Neural progenitor cell (in vitro differentiated cells): ENCODE results near the gene ZMAT5. TPM values are rescaled to one million over a fixed set of nuclear protein-coding genes. Genes with fewer than 3 reads are reported as not detected.

ENCODE experiments used
- DNase-seq: peaks from one replicate; pipeline ENCODE4 v3.0.0-alpha.2; 2016; ENCODE audit warnings: low spot score
- H2AFZ ChIP-seq: fragments of 200-600 bp; sonication (generic); replicated peaks from 2 replicates; pipeline ENCODE4 v1.6.1; 2016; ENCODE audit warnings: antibody characterized with exemption
- H3F3A ChIP-seq: fragments of 200-600 bp; sonication (generic); 2 replicates; pipeline ENCODE4 v1.6.1; 2016; ENCODE audit warnings: antibody characterized with exemption, low read depth
- H3K27ac ChIP-seq: fragments of 200-600 bp; sonication (generic); 2 replicates; pipeline ENCODE4 v1.5.1; 2016; ENCODE audit warnings: mild to moderate bottlenecking
- H3K27me3 ChIP-seq: fragments of 200-600 bp; sonication (generic); 2 replicates; pipeline ENCODE4 v1.6.1; 2016; ENCODE audit warnings: mild to moderate bottlenecking, moderate library complexity
- H3K36me3 ChIP-seq: fragments of 200-600 bp; sonication (generic); 2 replicates; pipeline ENCODE4 v1.5.1; 2016
- H3K4me1 ChIP-seq: fragments of 200-600 bp; sonication (generic); 2 replicates; pipeline ENCODE4 v1.6.1; 2016; ENCODE audit warnings: mixed run types
- H3K4me2 ChIP-seq: fragments of 200-600 bp; sonication (generic); 2 replicates; pipeline ENCODE4 v1.6.1; 2016
- H3K4me3 ChIP-seq: fragments of 200-600 bp; sonication (generic); 2 replicates; pipeline ENCODE4 v1.5.1; 2016
- H3K79me2 ChIP-seq: fragments of 200-600 bp; sonication (generic); 2 replicates; pipeline ENCODE4 v1.6.1; 2016; ENCODE audit warnings: low read depth
- H3K9ac ChIP-seq: fragments of 200-600 bp; sonication (generic); 2 replicates; pipeline ENCODE4 v1.6.1; 2016
- H3K9me3 ChIP-seq: fragments of 200-600 bp; sonication (generic); 2 replicates; pipeline ENCODE4 v1.5.1; 2016; ENCODE audit warnings: low read depth
- H4K20me1 ChIP-seq: fragments of 200-600 bp; sonication (generic); 2 replicates; pipeline ENCODE4 v1.6.1; 2016; ENCODE audit warnings: low read depth
- H3K27ac Mint-ChIP-seq: 3 replicates; pipeline ENCODE4 v1.8.0; 2021; ENCODE audit warnings: mixed read lengths
- H3K27me3 Mint-ChIP-seq: 2 replicates; pipeline ENCODE4 v1.8.0; 2022; ENCODE audit warnings: low read depth, mild to moderate bottlenecking, inconsistent platforms, moderate library complexity, mixed read lengths; ENCODE audit not compliant: insufficient read depth
- H3K36me3 Mint-ChIP-seq: 3 replicates; pipeline ENCODE4 v1.8.0; 2021; ENCODE audit warnings: mixed read lengths
- H3K4me1 Mint-ChIP-seq: 3 replicates; pipeline ENCODE4 v1.8.0; 2021; ENCODE audit warnings: mixed read lengths
- H3K4me3 Mint-ChIP-seq: 3 replicates; pipeline ENCODE4 v1.8.0; 2021; ENCODE audit warnings: mild to moderate bottlenecking, moderate library complexity, mixed read lengths
- H3K9me3 Mint-ChIP-seq: 3 replicates; pipeline ENCODE4 v1.8.0; 2020; ENCODE audit warnings: mixed read lengths
- EZH2 ChIP-seq: fragments of 200-600 bp; sonication (generic); IDR thresholded peaks from 2 replicates; pipeline ENCODE4 v1.6.1; 2017; ENCODE audit warnings: antibody characterized with exemption, mild to moderate bottlenecking, moderate library complexity
- EZH2phosphoT487 ChIP-seq: fragments of 200-600 bp; sonication (generic); IDR thresholded peaks from 2 replicates; pipeline ENCODE4 v1.6.1; 2017; ENCODE audit warnings: antibody characterized with exemption
- total RNA-seq: library from RNA; depleted of rRNA; stranded (reverse); fragments of >200 nt; gene quantifications from 2 replicates; pipeline ENCODE4 v1.2.3, GENCODE V29; 2015; ENCODE audit warnings: low replicate concordance
- TF ChIP-seq, protein P1 (sequence below): fragments of 200-600 bp; sonication (generic); IDR thresholded peaks from 2 replicates; pipeline ENCODE4 v1.5.1; 2017; ENCODE audit warnings: antibody characterized with exemption, mild to moderate bottlenecking

Gene ZMAT5
- total RNA-seq, 1 donor from 2014 or later = 20.8 TPM

DNA sequence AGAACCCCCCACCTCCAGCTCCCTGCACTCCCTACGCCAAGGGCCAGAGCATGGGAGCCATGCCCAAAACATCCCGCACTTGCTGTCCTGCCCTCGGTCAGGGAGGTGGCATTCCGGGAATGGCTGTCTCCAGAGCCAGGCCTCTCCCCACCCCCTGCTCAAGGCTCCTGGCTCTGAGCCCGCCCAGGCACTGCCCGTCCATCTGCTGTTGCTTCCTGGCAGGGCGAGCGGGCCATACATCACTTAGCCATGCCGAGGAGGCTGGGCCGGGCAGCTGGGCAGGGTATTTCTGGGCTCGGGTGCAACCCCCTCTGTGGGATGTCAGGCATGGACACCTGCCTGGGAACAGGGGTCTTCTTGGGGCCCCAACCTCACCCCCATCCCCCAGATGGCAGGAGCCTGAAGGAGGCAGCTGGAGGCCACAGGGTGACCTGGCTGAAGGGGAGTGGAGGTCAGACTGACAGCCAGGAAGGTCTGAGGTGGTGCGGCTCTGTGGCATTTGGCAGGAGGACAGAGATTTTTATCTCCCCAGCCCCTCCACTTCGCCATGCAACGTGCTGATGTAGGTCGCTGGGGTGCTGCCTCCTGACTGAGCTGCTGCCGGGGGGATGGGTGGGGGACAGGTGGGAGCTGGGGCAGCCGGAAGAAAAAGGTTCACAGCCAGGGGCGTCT, 55.7 kb downstream of the ZMAT5 start:
- Histone ChIP-seq H3K4me2 (no peak overlapping the region), H2AFZ (no peak overlapping the region), H3K4me1 (peaks cover 6% of the 10 kb centered on the region), H3K27me3 (peaks cover 2% of the 10 kb centered on the region), H3K4me3 (no peak overlapping the region), H3F3A (no peaks in the 10 kb centered on the region), H3K79me2 (no peaks in the 10 kb centered on the region), H4K20me1 (peaks cover 4% of the 10 kb centered on the region), H3K9ac (no peak overlapping the region), H3K27ac (no peak overlapping the region), H3K9me3 (no peaks in the 10 kb centered on the region), H3K36me3 (no peaks in the 10 kb centered on the region)
- H3K27me3 Mint-ChIP-seq = peaks cover 31% of the 10 kb centered on the region
- TF ChIP-seq EZH2phosphoT487 (no peak), EZH2 (no peak)
- TF ChIP-seq, protein P1, sequence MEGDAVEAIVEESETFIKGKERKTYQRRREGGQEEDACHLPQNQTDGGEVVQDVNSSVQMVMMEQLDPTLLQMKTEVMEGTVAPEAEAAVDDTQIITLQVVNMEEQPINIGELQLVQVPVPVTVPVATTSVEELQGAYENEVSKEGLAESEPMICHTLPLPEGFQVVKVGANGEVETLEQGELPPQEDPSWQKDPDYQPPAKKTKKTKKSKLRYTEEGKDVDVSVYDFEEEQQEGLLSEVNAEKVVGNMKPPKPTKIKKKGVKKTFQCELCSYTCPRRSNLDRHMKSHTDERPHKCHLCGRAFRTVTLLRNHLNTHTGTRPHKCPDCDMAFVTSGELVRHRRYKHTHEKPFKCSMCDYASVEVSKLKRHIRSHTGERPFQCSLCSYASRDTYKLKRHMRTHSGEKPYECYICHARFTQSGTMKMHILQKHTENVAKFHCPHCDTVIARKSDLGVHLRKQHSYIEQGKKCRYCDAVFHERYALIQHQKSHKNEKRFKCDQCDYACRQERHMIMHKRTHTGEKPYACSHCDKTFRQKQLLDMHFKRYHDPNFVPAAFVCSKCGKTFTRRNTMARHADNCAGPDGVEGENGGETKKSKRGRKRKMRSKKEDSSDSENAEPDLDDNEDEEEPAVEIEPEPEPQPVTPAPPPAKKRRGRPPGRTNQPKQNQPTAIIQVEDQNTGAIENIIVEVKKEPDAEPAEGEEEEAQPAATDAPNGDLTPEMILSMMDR = no peak
- H3K36me3 Mint-ChIP-seq = no peaks in the 10 kb centered on the region
- no peaks in the 10 kb centered on the region for H3K9me3 Mint-ChIP-seq
- H3K4me1 Mint-ChIP-seq = peaks cover 16% of the 10 kb centered on the region
- no peak overlapping the region for H3K4me3 Mint-ChIP-seq
- H3K27ac Mint-ChIP-seq = no peak overlapping the region
- DNase-seq = no peak

DNA sequence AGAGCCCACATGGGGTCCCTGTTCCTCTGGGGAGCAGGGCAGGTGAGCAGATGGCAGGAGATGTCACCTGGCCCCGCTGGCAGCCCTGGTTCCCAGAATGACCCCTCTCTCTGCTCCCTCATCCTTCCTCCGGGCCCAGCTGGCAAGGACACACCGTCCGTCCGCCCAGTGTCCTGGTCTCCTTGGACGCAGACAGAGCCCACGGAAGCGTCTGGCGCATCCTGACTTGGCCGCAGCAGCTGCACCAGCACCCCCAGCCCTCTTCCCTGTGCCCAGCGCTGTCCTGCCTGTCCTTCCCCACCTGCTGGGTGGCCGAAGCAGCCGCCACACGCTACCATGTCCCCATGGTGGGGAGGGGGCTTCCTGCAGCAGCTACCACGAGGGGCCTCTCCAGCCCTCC, 56.6 kb downstream of the ZMAT5 start:
- no peaks in the 10 kb centered on the region for H3K36me3 ChIP-seq
- no peak overlapping the region for H2AFZ ChIP-seq
- Mint-ChIP-seq H3K27ac (no peak overlapping the region), H3K27me3 (peaks cover 34% of the 10 kb centered on the region), H3K4me3 (no peak overlapping the region), H3K9me3 (no peaks in the 10 kb centered on the region), H3K36me3 (no peaks in the 10 kb centered on the region), H3K4me1 (peaks cover 19% of the 10 kb centered on the region)
- DNase-seq = no peak
- no peaks in the 10 kb centered on the region for H3K79me2 ChIP-seq
- no peak overlapping the region for H3K4me3 ChIP-seq
- TF ChIP-seq EZH2 (no peak), EZH2phosphoT487 (no peak)
- H3K9me3 ChIP-seq = no peaks in the 10 kb centered on the region
- H3F3A ChIP-seq = no peaks in the 10 kb centered on the region
- H3K27ac ChIP-seq = no peak overlapping the region
- peaks cover 9% of the 10 kb centered on the region for H3K4me1 ChIP-seq
- no peak overlapping the region for H3K9ac ChIP-seq
- no peak overlapping the region for H3K4me2 ChIP-seq
- no peaks in the 10 kb centered on the region for H4K20me1 ChIP-seq
- H3K27me3 ChIP-seq = peaks cover 2% of the 10 kb centered on the region

DNA sequence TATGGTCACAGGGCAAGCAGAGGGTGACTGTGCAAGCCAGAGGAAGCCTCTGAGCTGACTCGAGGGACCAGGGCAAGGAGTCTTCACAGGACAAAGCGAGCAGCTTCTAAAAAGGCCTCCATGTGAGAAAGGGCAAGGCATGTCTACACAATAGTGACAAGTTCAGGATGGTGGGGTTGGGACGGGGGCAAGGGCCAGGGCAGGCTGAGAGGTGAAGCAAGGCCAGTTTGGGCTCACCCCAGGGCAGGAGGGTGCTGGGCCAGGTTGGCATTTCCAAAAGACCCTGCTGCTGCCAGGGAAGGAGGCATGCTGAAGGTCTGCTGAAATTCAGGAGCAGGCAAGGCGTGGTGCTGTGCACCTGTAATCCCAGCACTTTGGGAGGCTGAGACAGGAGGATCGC, 59.3 kb downstream of the ZMAT5 start:
- Mint-ChIP-seq H3K27ac (peak overlapping the region; percentile 36), H3K4me3 (no peak overlapping the region), H3K36me3 (no peaks in the 10 kb centered on the region), H3K9me3 (no peaks in the 10 kb centered on the region), H3K27me3 (peaks cover 25% of the 10 kb centered on the region), H3K4me1 (peaks cover 40% of the 10 kb centered on the region)
- Histone ChIP-seq H3K4me1 (peaks cover 34% of the 10 kb centered on the region), H3F3A (peaks cover 14% of the 10 kb centered on the region), H3K79me2 (no peaks in the 10 kb centered on the region), H2AFZ (no peak overlapping the region), H3K36me3 (no peaks in the 10 kb centered on the region), H3K27me3 (peaks cover 14% of the 10 kb centered on the region), H3K4me3 (no peak overlapping the region), H3K9ac (no peak overlapping the region), H4K20me1 (peaks cover 14% of the 10 kb centered on the region), H3K27ac (no peak overlapping the region), H3K4me2 (no peak overlapping the region), H3K9me3 (no peaks in the 10 kb centered on the region)
- DNase-seq = no peak
- TF ChIP-seq, protein P1 = no peak
- no peak for TF ChIP-seq EZH2phosphoT487
- TF ChIP-seq EZH2 = no peak

DNA sequence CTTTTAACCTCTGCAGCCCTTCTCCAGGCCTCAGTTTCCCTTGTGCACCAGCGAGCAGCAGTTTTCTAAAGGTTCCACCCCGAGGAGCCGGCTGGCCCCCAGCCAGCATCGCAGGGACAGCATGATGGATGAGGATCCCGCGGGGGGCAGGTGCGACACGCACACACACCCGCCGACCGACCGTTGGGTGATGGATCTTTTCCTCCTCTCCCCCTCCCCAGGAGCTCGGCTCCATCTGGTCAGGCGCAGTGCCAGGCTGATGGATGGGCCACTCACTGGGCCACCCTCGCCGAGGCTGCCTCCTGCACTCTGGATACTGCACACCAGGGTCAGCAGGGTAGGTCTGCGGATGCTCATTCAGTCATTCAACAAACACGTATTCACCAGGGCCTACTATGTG, 59.8 kb downstream of the ZMAT5 start:
- Mint-ChIP-seq H3K27ac (no peak overlapping the region), H3K36me3 (no peaks in the 10 kb centered on the region), H3K27me3 (peaks cover 24% of the 10 kb centered on the region), H3K4me1 (peaks cover 41% of the 10 kb centered on the region), H3K4me3 (no peak overlapping the region), H3K9me3 (no peaks in the 10 kb centered on the region)
- Histone ChIP-seq H4K20me1 (peaks cover 18% of the 10 kb centered on the region), H3K27me3 (peaks cover 14% of the 10 kb centered on the region), H3K4me3 (no peak overlapping the region), H3K79me2 (no peaks in the 10 kb centered on the region), H3F3A (peaks cover 18% of the 10 kb centered on the region), H3K27ac (no peak overlapping the region), H2AFZ (no peak overlapping the region), H3K9ac (no peak overlapping the region), H3K4me1 (peaks cover 38% of the 10 kb centered on the region), H3K9me3 (no peaks in the 10 kb centered on the region), H3K36me3 (no peaks in the 10 kb centered on the region), H3K4me2 (no peak overlapping the region)
- DNase-seq = no peak
- TF ChIP-seq EZH2phosphoT487 = no peak
- TF ChIP-seq, protein P1 = no peak
- TF ChIP-seq EZH2 = no peak
